AML-193 (cell line): ENCODE measurements around the gene DOK4.

ENCODE experiments used
- DNase-seq, 2 experiments: peaks; one replicate each; lab custom pipeline; 2025; lab: John Stamatoyannopoulos, UW

The DOK4 gene

GRCh38 chr16:57518922-57519321 is 32.6 kb upstream of the DOK4 start:
- no peak for DNase-seq

GRCh38 chr16:57518520-57518919 is 32.2 kb upstream of the DOK4 start:
- no peak for DNase-seq

GRCh38 chr16:57517397-57518367 is 31.4 kb upstream of the DOK4 start:
- no peak for DNase-seq

GRCh38 chr16:57516773-57517172 is 30.5 kb upstream of the DOK4 start:
- no peak for DNase-seq

- no peak for DNase-seq
Observed at GRCh38 chr16:57516176-57516725, 30.0 kb upstream of the DOK4 start.

GRCh38 chr16:57514791-57515600 is 28.7 kb upstream of the DOK4 start:
- DNase-seq = no peak

GRCh38 chr16:57514371-57514770 is 28.1 kb upstream of the DOK4 start:
- DNase-seq = no peak

- no peak for DNase-seq
Observed at GRCh38 chr16:57513371-57514102, 27.2 kb upstream of the DOK4 start.

- no peak for DNase-seq
Observed at GRCh38 chr16:57512296-57513001, 26.2 kb upstream of the DOK4 start.

GRCh38 chr16:57510016-57510871 is 24.0 kb upstream of the DOK4 start:
- DNase-seq = no peak

- no peak for DNase-seq
Observed at GRCh38 chr16:57509231-57509923, 23.1 kb upstream of the DOK4 start.

- no peak for DNase-seq
Observed at GRCh38 chr16:57508035-57508425, 21.7 kb upstream of the DOK4 start.

GRCh38 chr16:57507136-57508034 is 21.1 kb upstream of the DOK4 start:
- no peak for DNase-seq

- DNase-seq = no peak
Observed at GRCh38 chr16:57505169-57505568, 18.9 kb upstream of the DOK4 start.

GRCh38 chr16:57504491-57504890 is 18.2 kb upstream of the DOK4 start:
- no peak for DNase-seq

- no peak for DNase-seq
Observed at GRCh38 chr16:57504001-57504400, 17.7 kb upstream of the DOK4 start.

- DNase-seq = no peak
Observed at GRCh38 chr16:57503366-57503765, 17.1 kb upstream of the DOK4 start.

GRCh38 chr16:57502048-57502775 is 15.9 kb upstream of the DOK4 start:
- no peak for DNase-seq
